OCI-LY7 (cell line): Measurements from ENCODE around the gene RTN4IP1. TPM values are rescaled to one million over a fixed set of nuclear protein-coding genes. Genes with fewer than 3 reads are reported as not detected.

ENCODE experiments used
- BruUV-seq: library from RNA; stranded (reverse); fragments of 400-500 nt; replicated peaks from 2 replicates; lab custom pipeline; 2021; lab: Mats Ljungman, UMichigan
- CTCF ChIA-PET: fragments of 300-600 bp; sonication (Branson Sonifier 250); formaldehyde crosslinking; loops from one replicate; lab custom pipeline; 2022; ENCODE audit warnings: antibody characterized with exemption; ENCODE audit not compliant: unreplicated experiment; lab: Charles Lee
- POLR2A ChIA-PET: fragments of 300-600 bp; sonication (Branson Sonifier 250); formaldehyde crosslinking; loops from one replicate; lab custom pipeline; 2022; ENCODE audit warnings: antibody characterized with exemption; lab: Charles Lee
- DNase-seq: peaks from one replicate; pipeline ENCODE4 v3.0.0-alpha.2; 2015; ENCODE audit warnings: low spot score
- H2AFZ ChIP-seq: fragments of 200-600 bp; sonication (generic), shearing (Covaris generic); 2 replicates; pipeline ENCODE4 v1.6.1; 2014; ENCODE audit warnings: mild to moderate bottlenecking, antibody characterized with exemption, low read length, moderate library complexity
- H3K27ac ChIP-seq: fragments of 200-600 bp; sonication (generic); 2 replicates; pipeline ENCODE4 v1.5.1; 2014; ENCODE audit warnings: mixed run types, low read depth, mild to moderate bottlenecking, moderate library complexity, low read length, inconsistent platforms; ENCODE audit not compliant: poor library complexity, severe bottlenecking
- H3K36me3 ChIP-seq: fragments of 200-600 bp; sonication (generic); 2 replicates; pipeline ENCODE4 v1.6.1; 2014; ENCODE audit warnings: mild to moderate bottlenecking, antibody characterized with exemption, low read length, moderate library complexity, mixed read lengths; ENCODE audit not compliant: insufficient read depth
- H3K4me1 ChIP-seq: fragments of 200-600 bp; sonication (generic); 2 replicates; pipeline ENCODE4 v1.5.1; 2014; ENCODE audit warnings: mild to moderate bottlenecking, low read length; ENCODE audit not compliant: insufficient read depth, poor library complexity, severe bottlenecking
- H3K4me2 ChIP-seq: fragments of 200-600 bp; sonication (generic); 2 replicates; pipeline ENCODE4 v1.6.1; 2014; ENCODE audit warnings: mild to moderate bottlenecking, low read length
- H3K4me3 ChIP-seq: fragments of 200-600 bp; sonication (generic); 2 replicates; pipeline ENCODE4 v1.5.1; 2014; ENCODE audit warnings: mild to moderate bottlenecking, low read depth, low read length; ENCODE audit not compliant: poor library complexity, severe bottlenecking
- H3K79me2 ChIP-seq: fragments of 200-600 bp; sonication (generic); 2 replicates; pipeline ENCODE4 v1.6.1; 2016; ENCODE audit warnings: low read depth, mild to moderate bottlenecking, low read length, moderate library complexity, mixed read lengths; ENCODE audit not compliant: insufficient read depth
- H3K9me2 ChIP-seq: fragments of 200-600 bp; sonication (generic); 2 replicates; pipeline ENCODE4 v1.6.1; 2016; ENCODE audit warnings: mild to moderate bottlenecking, low read length, mixed read lengths; ENCODE audit not compliant: insufficient read depth
- H3K9me3 ChIP-seq: fragments of 200-600 bp; sonication (generic); 2 replicates; pipeline ENCODE4 v1.6.1; 2014; ENCODE audit warnings: mild to moderate bottlenecking, mixed run types, low read length, mixed read lengths
- H4K20me1 ChIP-seq: fragments of 200-600 bp; sonication (generic); 2 replicates; pipeline ENCODE4 v1.6.1; 2014; ENCODE audit warnings: mild to moderate bottlenecking, antibody characterized with exemption, low read length, moderate library complexity, mixed read lengths; ENCODE audit not compliant: insufficient read depth
- CTCF ChIP-seq: fragments of 200-600 bp; sonication (generic); conservative IDR thresholded peaks from 2 replicates; pipeline ENCODE4 v1.5.1; 2014; ENCODE audit warnings: mild to moderate bottlenecking, antibody characterized with exemption, low read length, moderate library complexity, mixed read lengths
- EZH2phosphoT487 ChIP-seq: fragments of 200-600 bp; sonication (generic); IDR thresholded peaks from 2 replicates; pipeline ENCODE4 v1.6.1; 2018; ENCODE audit warnings: low read depth, borderline replicate concordance, mild to moderate bottlenecking, mixed run types, antibody characterized with exemption, low read length, moderate library complexity, mixed read lengths
- intact Hi-C: fragments of 100-400 bp; cut with micrococcal nuclease; formaldehyde crosslinking; loops from one replicate; pipeline ENCODE4 v1.10.0; 2022; ENCODE audit not compliant: unreplicated experiment
- total RNA-seq, 2 experiments: library from RNA; depleted of rRNA in 1 of 2; stranded (reverse); fragments of >200 nt in 1 of 2; shearing (Covaris generic) in 1 of 2; gene quantifications; 2 replicates each; pipeline ENCODE4 v1.2.3, GENCODE V29; 2014 to 2022

Gene RTN4IP1
- total RNA-seq, 2 experiments from 2014 or later: 25.2 to 51.4 TPM

- Histone ChIP-seq H3K79me2 (peaks cover 92% of the 10 kb centered on the region), H3K4me3 (peak overlapping the region; percentile 57), H2AFZ (no peak overlapping the region), H3K4me1 (peaks cover 91% of the 10 kb centered on the region), H3K4me2 (peak overlapping the region; percentile 74), H4K20me1 (no peaks in the 10 kb centered on the region), H3K9me2 (no peaks in the 10 kb centered on the region), H3K27ac (peak overlapping the region; percentile 99), H3K9me3 (no peaks in the 10 kb centered on the region), H3K36me3 (peaks cover 58% of the 10 kb centered on the region)
- ChIA-PET POLR2A (interaction anchor here (0.6 to 18.3 kb wide), 28 partner anchors 8 to 1612 kb away, joined by 3 to 295 read pairs (median 4); partner anchors contain the start of genes CD24, QRSL1 and RTN4IP1), CTCF (interaction anchor here (1.1 to 2.3 kb wide), 4 partner anchors 12 to 340 kb away, joined by 3 to 6 read pairs (median 4); no protein-coding TSS in a partner anchor)
- BruUV-seq: TSS peak; percentile 96
- no peak for TF ChIP-seq CTCF
- peak; percentile 66 for DNase-seq
- intact Hi-C loops: loop anchor here (1.0 to 2.0 kb wide), 2 partner anchors 8 to 66 kb away; partner anchors contain the start of genes QRSL1 and RTN4IP1
These were observed 7.9 kb upstream of the RTN4IP1 start for GRCh38 chr6:106637051-106637716.

- no peak for TF ChIP-seq EZH2phosphoT487
- no peak for TF ChIP-seq CTCF
- H3K4me1 ChIP-seq: peaks cover 82% of the 10 kb centered on the region
- ChIA-PET POLR2A (interaction anchor here (0.9 to 18.3 kb wide), 15 partner anchors 8 to 122 kb away, joined by 3 to 295 read pairs (median 4); no protein-coding TSS in a partner anchor), CTCF (interaction anchor here (1.0 to 1.7 kb wide), 2 partner anchors 14 to 25 kb away, joined by 4 read pairs; no protein-coding TSS in a partner anchor)
- H2AFZ ChIP-seq: no peak overlapping the region
- no peaks in the 10 kb centered on the region for H4K20me1 ChIP-seq
- 0 out of 2 replicates have a peak, but pooled peaks cover 4% of the 10 kb centered on the region for H3K9me3 ChIP-seq
- peak overlapping the region; percentile 74 for H3K4me2 ChIP-seq
- intact Hi-C loops: no loop called here
- peaks cover 93% of the 10 kb centered on the region for H3K79me2 ChIP-seq
- no peaks in the 10 kb centered on the region for H3K9me2 ChIP-seq
- no peak for DNase-seq
- H3K4me3 ChIP-seq: no peak overlapping the region
- BruUV-seq: no TSS peak
- peak overlapping the region; percentile 99 for H3K27ac ChIP-seq
- peaks cover 41% of the 10 kb centered on the region for H3K36me3 ChIP-seq
These were observed 5.3 kb upstream of the RTN4IP1 start for GRCh38 chr6:106634565-106634964.

- Histone ChIP-seq H3K4me3 (peak overlapping the region; percentile 63), H2AFZ (no peak overlapping the region), H4K20me1 (no peaks in the 10 kb centered on the region), H3K79me2 (peaks cover 98% of the 10 kb centered on the region), H3K4me1 (peaks cover 59% of the 10 kb centered on the region), H3K9me3 (0 out of 2 replicates have a peak, but pooled peaks cover 4% of the 10 kb centered on the region), H3K36me3 (peaks cover 32% of the 10 kb centered on the region), H3K9me2 (no peaks in the 10 kb centered on the region), H3K27ac (peak overlapping the region; percentile 98), H3K4me2 (peak overlapping the region; percentile 81)
- DNase-seq: no peak
- TF ChIP-seq EZH2phosphoT487 (no peak), CTCF (no peak)
- CTCF ChIA-PET: no interaction called here
- POLR2A ChIA-PET: interaction anchor here (1.0 to 18.3 kb wide), 7 partner anchors 8 to 345 kb away, joined by 3 to 295 read pairs (median 8); no protein-coding TSS in a partner anchor
- BruUV-seq: no TSS peak
- intact Hi-C loops: no loop called here
These were observed 2.0 kb upstream of the RTN4IP1 start for GRCh38 chr6:106631346-106631745.
